Liver (tissue), 9 donors: ENCODE results near the gene SNX1. TPM values are rescaled to one million over a fixed set of nuclear protein-coding genes. Genes with fewer than 3 reads are reported as not detected.

Experiments used
- DNase-seq: peaks from one replicate; pipeline ENCODE4 v3.0.0-alpha.2; 2017; ENCODE audit warnings: low spot score
- H3K27ac ChIP-seq, 2 donors: one replicate each; pipeline ENCODE4 v1.7.0; 2013; ENCODE audit warnings: inconsistent platforms in 2 of 2, low read length in 2 of 2, control low read depth in 1 of 2, low read depth in 1 of 2, mild to moderate bottlenecking in 1 of 2
- H3K27me3 ChIP-seq, 4 donors: one replicate each; pipeline versions ENCODE4 v1.6.1 to v1.7.0; 2013; ENCODE audit warnings: low read length in 3 of 4, inconsistent platforms in 1 of 4, mild to moderate bottlenecking in 1 of 4, moderate library complexity in 1 of 4; ENCODE audit not compliant: control insufficient read depth in 4 of 4, insufficient read depth in 4 of 4
- H3K36me3 ChIP-seq, 4 donors: one replicate each; pipeline versions ENCODE4 v1.6.1 to v1.7.0; 2013; ENCODE audit warnings: low read length in 3 of 4, mild to moderate bottlenecking in 3 of 4, low read depth in 1 of 4, moderate library complexity in 1 of 4; ENCODE audit not compliant: control insufficient read depth in 4 of 4, insufficient read depth in 3 of 4
- H3K4me1 ChIP-seq, 4 donors: one replicate each; pipeline versions ENCODE4 v1.6.1 to v1.7.0; 2013; ENCODE audit warnings: low read length in 3 of 4, mild to moderate bottlenecking in 3 of 4, moderate library complexity in 1 of 4; ENCODE audit not compliant: control insufficient read depth in 4 of 4, insufficient read depth in 4 of 4
- H3K4me3 ChIP-seq, 3 donors: one replicate each; pipeline versions ENCODE4 v1.6.1 to v1.7.0; 2013; ENCODE audit warnings: low read length in 3 of 3, control low read depth in 1 of 3, low read depth in 1 of 3, mild to moderate bottlenecking in 1 of 3
- H3K9ac ChIP-seq, 2 donors: one replicate each; pipeline ENCODE4 v1.7.0; 2013; ENCODE audit warnings: low read length in 2 of 2, mild to moderate bottlenecking in 2 of 2, moderate library complexity in 2 of 2, control low read depth in 1 of 2, low read depth in 1 of 2
- H3K9me3 ChIP-seq, 4 donors: one replicate each; pipeline versions ENCODE4 v1.6.1 to v1.7.0; 2013; ENCODE audit warnings: low read length in 3 of 4; ENCODE audit not compliant: control insufficient read depth in 4 of 4
- EGR1 ChIP-seq, 2 donors: IDR thresholded peaks; 2 replicates each; pipeline ENCODE4 v1.6.1; 2016 to 2018; ENCODE audit warnings: antibody characterized with exemption in 2 of 2, low read depth in 2 of 2
- FOXA1 ChIP-seq: IDR thresholded peaks from 2 replicates; pipeline ENCODE4 v1.6.1; 2016; ENCODE audit warnings: antibody characterized with exemption
- GABPA ChIP-seq, 2 donors: IDR thresholded peaks in 1 of 2; conservative IDR thresholded peaks in 1 of 2; 2 replicates each; pipeline ENCODE4 v1.6.1; 2016; ENCODE audit warnings: antibody characterized with exemption in 2 of 2, mild to moderate bottlenecking in 1 of 2, moderate library complexity in 1 of 2
- HNF4A ChIP-seq, 2 donors: conservative IDR thresholded peaks; 2 replicates each; pipeline ENCODE4 v1.6.1; 2016; ENCODE audit warnings: antibody characterized with exemption in 2 of 2, mild to moderate bottlenecking in 2 of 2
- HNF4G ChIP-seq: IDR thresholded peaks from 2 replicates; pipeline ENCODE4 v1.6.1; 2016; ENCODE audit warnings: antibody characterized with exemption
- JUND ChIP-seq, 2 donors: IDR thresholded peaks; 2 replicates each; pipeline ENCODE4 v1.6.1; 2016; ENCODE audit warnings: antibody characterized with exemption in 2 of 2
- REST ChIP-seq: IDR thresholded peaks from 2 replicates; pipeline ENCODE4 v1.6.1; 2016; ENCODE audit warnings: antibody characterized with exemption, mild to moderate bottlenecking
- RXRA ChIP-seq, 2 donors: IDR thresholded peaks; 2 replicates each; pipeline ENCODE4 v1.6.1; 2017 to 2018; ENCODE audit warnings: antibody characterized with exemption in 2 of 2, mild to moderate bottlenecking in 1 of 2
- SP1 ChIP-seq: IDR thresholded peaks from 2 replicates; pipeline ENCODE4 v1.6.1; 2018; ENCODE audit warnings: antibody characterized with exemption, mild to moderate bottlenecking
- WGBS: extraction: QIAGEN DNeasy Blood & Tissue Kit; methylation state at CpG from one replicate; pipeline ENCODE4 v1.1.7; 2013; 5-methylcytosine and 5-hydroxymethylcytosine counted together
- polyA plus RNA-seq, 2 donors: library from polyadenylated mRNA; stranded (reverse) in 1 of 2; unstranded in 1 of 2; fragments of 200-250 nt in 1 of 2; fragments of >200 nt in 1 of 2; fragmentation: Nextera tagmentation in 1 of 2; extraction: Ambion mirVana in 1 of 2; gene quantifications; one replicate each; pipeline versions ENCODE4 v1.2.1 to v1.2.3, GENCODE V29; 2013 to 2015
- total RNA-seq, 2 donors: library from RNA; depleted of rRNA; stranded (reverse); fragments of >200 nt; gene quantifications; one replicate each; pipeline ENCODE4 v1.2.3, GENCODE V29; 2014
- TF ChIP-seq, protein P1 (sequence below): IDR thresholded peaks from 2 replicates; pipeline ENCODE4 v1.6.1; 2016; ENCODE audit warnings: antibody characterized with exemption
- TF ChIP-seq, protein P2 (sequence below): fragments of 150-350 bp; IDR thresholded peaks from 2 replicates; pipeline ENCODE4 v1.5.1; 2017; ENCODE audit warnings: improper control_type of control experiment, low read depth, low read length; ENCODE audit not compliant: missing input control
- TF ChIP-seq, protein P3 (sequence below): IDR thresholded peaks from 2 replicates; pipeline ENCODE4 v1.6.1; 2016; ENCODE audit warnings: antibody characterized with exemption
- donor health status: healthy.
- donor health status: healthy.
- donor health status: healthy.
- donor health status: healthy.
- donor health status: healthy.

The SNX1 gene
- total and polyA plus RNA-seq, 4 donors, result 40.0 to 67.4 (median 45.0) TPM

DNA sequence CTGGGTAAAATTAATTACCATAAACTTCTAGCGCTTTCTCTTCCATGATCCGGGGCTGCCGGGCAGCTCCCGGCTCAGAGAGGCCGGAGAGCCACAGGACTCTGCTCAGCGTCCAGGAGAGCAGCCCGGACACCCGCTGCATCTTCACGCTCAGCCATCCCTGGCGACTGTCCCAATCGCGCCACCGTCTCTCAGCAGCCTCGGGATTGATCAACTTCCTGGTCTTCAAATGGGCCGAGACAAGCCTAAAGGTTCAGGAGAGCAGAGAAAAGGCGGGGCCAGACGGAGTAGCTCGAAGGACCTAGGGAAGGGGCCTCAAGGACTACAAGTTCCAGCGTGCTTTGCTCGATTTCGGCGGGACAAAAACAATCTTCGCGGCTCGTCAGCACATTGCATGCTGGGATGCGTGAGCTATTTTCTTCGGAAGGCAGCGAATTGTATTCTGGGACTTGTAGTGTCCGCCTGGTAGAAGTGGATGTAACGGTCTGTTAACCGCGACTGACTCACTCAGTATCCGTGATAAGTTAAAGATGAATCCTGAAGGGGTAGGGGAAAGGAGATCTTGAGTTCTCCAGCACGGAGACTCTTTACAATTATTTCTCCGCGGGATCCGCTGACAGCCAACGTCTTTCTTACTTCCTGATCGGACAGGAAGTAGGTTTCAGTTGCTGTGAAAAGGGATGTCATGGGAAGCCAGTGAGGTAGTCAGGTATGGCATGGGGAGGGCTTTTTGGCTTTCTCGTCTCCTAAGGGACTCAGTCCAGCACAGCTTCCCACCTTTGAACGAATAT is 2.0 kb upstream of the SNX1 start, which contains the start of gene CIAO2A (continued):
- TF ChIP-seq, protein P1, sequence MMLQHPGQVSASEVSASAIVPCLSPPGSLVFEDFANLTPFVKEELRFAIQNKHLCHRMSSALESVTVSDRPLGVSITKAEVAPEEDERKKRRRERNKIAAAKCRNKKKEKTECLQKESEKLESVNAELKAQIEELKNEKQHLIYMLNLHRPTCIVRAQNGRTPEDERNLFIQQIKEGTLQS, result peak; percentile 8
- peak; percentile 87 to 92 for TF ChIP-seq GABPA (IDR thresholded peaks at IDR 0.05 in 1 of 2, conservative IDR thresholded peaks at IDR 0.05 in 1 of 2)

- H3K27ac ChIP-seq, result peak overlapping the region; percentile 44 to 87
- H3K9ac ChIP-seq, result no peak overlapping the region
- peak overlapping the region in 1 of 3 donors; percentile 74 for H3K4me3 ChIP-seq
- no peak for TF ChIP-seq HNF4G
- TF ChIP-seq, protein P1, result no peak
- TF ChIP-seq, protein P2, sequence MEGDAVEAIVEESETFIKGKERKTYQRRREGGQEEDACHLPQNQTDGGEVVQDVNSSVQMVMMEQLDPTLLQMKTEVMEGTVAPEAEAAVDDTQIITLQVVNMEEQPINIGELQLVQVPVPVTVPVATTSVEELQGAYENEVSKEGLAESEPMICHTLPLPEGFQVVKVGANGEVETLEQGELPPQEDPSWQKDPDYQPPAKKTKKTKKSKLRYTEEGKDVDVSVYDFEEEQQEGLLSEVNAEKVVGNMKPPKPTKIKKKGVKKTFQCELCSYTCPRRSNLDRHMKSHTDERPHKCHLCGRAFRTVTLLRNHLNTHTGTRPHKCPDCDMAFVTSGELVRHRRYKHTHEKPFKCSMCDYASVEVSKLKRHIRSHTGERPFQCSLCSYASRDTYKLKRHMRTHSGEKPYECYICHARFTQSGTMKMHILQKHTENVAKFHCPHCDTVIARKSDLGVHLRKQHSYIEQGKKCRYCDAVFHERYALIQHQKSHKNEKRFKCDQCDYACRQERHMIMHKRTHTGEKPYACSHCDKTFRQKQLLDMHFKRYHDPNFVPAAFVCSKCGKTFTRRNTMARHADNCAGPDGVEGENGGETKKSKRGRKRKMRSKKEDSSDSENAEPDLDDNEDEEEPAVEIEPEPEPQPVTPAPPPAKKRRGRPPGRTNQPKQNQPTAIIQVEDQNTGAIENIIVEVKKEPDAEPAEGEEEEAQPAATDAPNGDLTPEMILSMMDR, result no peak
- TF ChIP-seq FOXA1, result no peak
- TF ChIP-seq GABPA (IDR thresholded peaks at IDR 0.05 in 1 of 2, conservative IDR thresholded peaks at IDR 0.05 in 1 of 2), result no peak
- TF ChIP-seq REST, result no peak
- TF ChIP-seq RXRA (IDR thresholded peaks at IDR 0.05), result no peak
- TF ChIP-seq JUND (IDR thresholded peaks at IDR 0.05), result no peak
- TF ChIP-seq SP1, result no peak
- H3K36me3 ChIP-seq, result no peaks in the 10 kb centered on the region
- no peak for DNase-seq
- no peaks in the 10 kb centered on the region for H3K27me3 ChIP-seq
- 38% methylated on average over 4 of the region's 4 CpGs for WGBS
- peaks cover 9 to 75% (median 63%) of the 10 kb centered on the region in 4 donors for H3K4me1 ChIP-seq
- H3K9me3 ChIP-seq, result no peaks in the 10 kb centered on the region
These were observed 369 bp upstream of the SNX1 start for GRCh38 chr15:64095431-64095794.

DNA sequence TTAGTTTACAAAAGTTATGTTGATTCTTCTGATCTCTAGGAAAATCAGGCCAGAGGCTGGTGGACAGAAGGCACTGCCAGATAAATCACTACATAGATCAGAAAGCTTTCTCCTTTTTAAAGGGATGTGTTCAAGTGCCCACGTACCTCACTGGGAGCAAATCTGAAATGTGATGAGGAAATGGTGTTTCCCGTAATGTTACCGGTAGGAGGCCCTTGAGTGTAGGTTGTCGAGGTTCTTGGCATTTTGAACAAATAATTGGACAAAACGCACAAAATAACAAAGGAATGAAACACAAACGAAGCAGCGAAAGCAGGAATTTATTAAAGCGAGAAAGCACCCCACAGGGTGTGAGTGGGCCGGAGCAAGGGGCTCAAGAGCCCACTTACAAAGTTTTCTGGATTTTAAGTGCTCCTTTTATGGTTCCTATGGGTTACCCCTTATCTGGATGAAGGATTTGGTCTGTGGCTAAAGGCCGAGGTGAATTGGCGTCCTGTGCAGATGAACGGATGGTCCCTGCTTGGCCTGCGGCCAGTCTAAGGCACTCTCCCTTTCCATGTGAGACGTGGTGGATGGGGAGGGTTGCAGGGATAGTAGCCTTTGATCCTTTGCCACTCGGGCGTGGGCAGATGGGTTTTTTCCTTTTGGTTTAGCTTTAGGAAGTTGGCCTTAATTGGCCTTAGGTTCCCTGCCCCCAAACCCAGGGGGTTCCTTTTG is 1.0 kb downstream of the SNX1 start:
- Histone ChIP-seq H3K4me3 (peak overlapping the region; percentile 74 to 97 (median 95)), H3K36me3 (no peaks in the 10 kb centered on the region), H3K4me1 (peaks cover 7 to 73% (median 65%) of the 10 kb centered on the region in 4 donors), H3K27me3 (no peaks in the 10 kb centered on the region), H3K9me3 (no peaks in the 10 kb centered on the region), H3K27ac (peak overlapping the region; percentile 86 to 87), H3K9ac (peak overlapping the region; percentile 90 to 91)
- TF ChIP-seq HNF4A (conservative IDR thresholded peaks at IDR 0.05) (peak; percentile 33 to 44), RXRA (IDR thresholded peaks at IDR 0.05) (peak; percentile 35 to 65), EGR1 (IDR thresholded peaks at IDR 0.05; ENCODE audit: low read depth in 2 of 2) (peak; percentile 16 to 42)
- TF ChIP-seq, protein P3, sequence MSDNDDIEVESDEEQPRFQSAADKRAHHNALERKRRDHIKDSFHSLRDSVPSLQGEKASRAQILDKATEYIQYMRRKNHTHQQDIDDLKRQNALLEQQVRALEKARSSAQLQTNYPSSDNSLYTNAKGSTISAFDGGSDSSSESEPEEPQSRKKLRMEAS, result no peak
- TF ChIP-seq, protein P2, result no peak
- WGBS, result 3% methylated on average over 16 of the region's 16 CpGs
- no peak for DNase-seq
